Thyroid gland (tissue), 4 donors: ENCODE results near the gene MAP1B.

Experiments used
- CTCF ChIP-seq, 6 experiments: fragments of 200-600 bp in 3 of 6; fragments of 450-650 bp in 3 of 6; sonication (generic) in 3 of 6; IDR thresholded peaks; one replicate each; pipeline ENCODE4 v1.5.1; 2016 to 2019; ENCODE audit warnings: antibody characterized with exemption in 6 of 6, mild to moderate bottlenecking in 2 of 6, inconsistent platforms in 1 of 6, moderate library complexity in 1 of 6
- POLR2A ChIP-seq, 2 donors: fragments of 450-650 bp; IDR thresholded peaks; one replicate each; pipeline ENCODE4 v1.6.1; 2017; ENCODE audit warnings: antibody characterized with exemption in 2 of 2, mild to moderate bottlenecking in 2 of 2, moderate library complexity in 1 of 2

DNA sequence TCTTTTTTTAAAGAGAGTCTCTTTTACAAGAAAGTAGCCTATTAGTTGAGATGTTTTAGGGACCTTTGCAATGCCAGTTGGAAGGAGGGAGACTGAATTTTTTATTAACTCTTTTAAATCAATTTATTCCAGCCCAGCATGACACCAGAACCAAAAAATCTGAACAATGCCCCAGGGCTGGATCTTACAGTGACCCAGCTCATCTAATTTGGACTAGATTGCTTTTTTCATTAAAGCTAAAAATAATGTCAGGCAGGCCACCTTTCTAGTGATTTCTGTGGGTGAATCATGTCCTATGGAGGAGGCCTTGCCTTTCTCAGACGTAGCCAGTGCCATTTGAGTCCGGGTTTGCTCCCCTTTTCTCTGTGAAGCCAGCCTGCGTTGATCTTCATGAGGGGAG lies 38.8 kb downstream of the MAP1B start:
- TF ChIP-seq POLR2A (IDR thresholded peaks at IDR 0.05), result no peak
- no peak for TF ChIP-seq CTCF (IDR thresholded peaks at IDR 0.05)
